HCT116 (cell line): Measurements from ENCODE around the gene FZR1. TPM values are rescaled to one million over a fixed set of nuclear protein-coding genes. Genes with fewer than 3 reads are reported as not detected.

Experiments
- ATAC-seq: fragments of 200-7000 bp; cut with Tn5 transposase; 2 replicates; pipeline ENCODE4 v1.9.1; 2020; ENCODE audit warnings: mild to moderate bottlenecking, moderate library complexity
- BruUV-seq: library from RNA; stranded (reverse); fragments of 400-500 nt; replicated peaks from 2 replicates; lab custom pipeline; 2021; lab: Mats Ljungman, UMichigan
- CTCF ChIA-PET: fragments of 300-600 bp; sonication (Branson Sonifier 250); formaldehyde crosslinking; loops from one replicate; lab custom pipeline; 2021; ENCODE audit warnings: antibody characterized with exemption; lab: Charles Lee
- POLR2A ChIA-PET: fragments of 300-600, 350-600 bp; sonication (Branson Sonifier 250); formaldehyde crosslinking; loops from one replicate; lab custom pipeline; 2021; ENCODE audit warnings: antibody characterized with exemption; lab: Charles Lee
- RAD21 ChIA-PET, 2 experiments: fragments of 300-600 bp; sonication (Branson Sonifier 250); formaldehyde crosslinking; loops; one replicate each; lab custom pipeline; 2023; ENCODE audit warnings: low total read pairs in 2 of 2; ENCODE audit not compliant: uncharacterized antibody in 2 of 2, unreplicated experiment in 2 of 2, low non-redundant PET in 1 of 2; lab: Charles Lee
- DNase-seq: peaks from one replicate; pipeline ENCODE4 v3.0.0-alpha.2; 2010; ENCODE audit warnings: low read depth, low spot score
- H2AFZ ChIP-seq: fragments of 200-600 bp; shearing (Covaris generic), sonication (generic); 2 replicates; pipeline ENCODE4 v1.6.1; 2017; ENCODE audit warnings: low read depth, mixed run types, mixed read lengths, antibody characterized with exemption, low read length; ENCODE audit not compliant: poor library complexity, severe bottlenecking
- H3K27ac ChIP-seq: 2 replicates; pipeline ENCODE4 v1.5.1; 2012; ENCODE audit warnings: low read depth, low read length
- H3K27me3 ChIP-seq: fragments of 200-600 bp; sonication (generic); 2 replicates; pipeline ENCODE4 v1.6.1; 2016; ENCODE audit warnings: mixed run types, low read length, mixed read lengths; ENCODE audit not compliant: insufficient read depth
- H3K36me3 ChIP-seq, 2 experiments: fragments of 200-500 bp in 1 of 2; fragments of 200-600 bp in 1 of 2; sonication (Bioruptor generic) in 1 of 2; sonication (generic) in 1 of 2; 2 replicates each; pipeline versions ENCODE4 v1.5.1 to v1.6.1; 2014 to 2016; ENCODE audit warnings: low read length in 2 of 2, inconsistent platforms in 1 of 2, mixed read lengths in 1 of 2, mixed run types in 1 of 2; ENCODE audit not compliant: insufficient read depth in 2 of 2, control insufficient read depth in 1 of 2
- H3K4me1 ChIP-seq, 2 experiments: fragments of 200-600 bp in 1 of 2; sonication (generic) in 1 of 2; 2 replicates each; pipeline versions ENCODE4 v1.5.1 to v1.6.1; 2012 to 2017; ENCODE audit warnings: low read length in 2 of 2, inconsistent platforms in 1 of 2, mild to moderate bottlenecking in 1 of 2, mixed read lengths in 1 of 2, mixed run types in 1 of 2, moderate library complexity in 1 of 2; ENCODE audit not compliant: insufficient read depth in 2 of 2, control insufficient read depth in 1 of 2
- H3K4me2 ChIP-seq: fragments of 200-600 bp; sonication (generic); 2 replicates; pipeline ENCODE4 v1.6.1; 2017; ENCODE audit warnings: mixed run types, low read length, mixed read lengths
- H3K4me3 ChIP-seq, 2 experiments: fragments of 200-600 bp in 1 of 2; sonication (generic) in 1 of 2; replicated peaks in 1 of 2; 2 replicates each; pipeline ENCODE4 v1.5.1; 2011 to 2016; ENCODE audit warnings: low read length in 2 of 2, control low read depth in 1 of 2, low read depth in 1 of 2, mild to moderate bottlenecking in 1 of 2, mixed read lengths in 1 of 2, mixed run types in 1 of 2
- H3K79me2 ChIP-seq: fragments of 200-600 bp; sonication (generic); 2 replicates; pipeline ENCODE4 v1.6.1; 2017; ENCODE audit warnings: mild to moderate bottlenecking, mixed run types, low read length, moderate library complexity, mixed read lengths; ENCODE audit not compliant: insufficient read depth
- H3K9ac ChIP-seq: fragments of 200-600 bp; sonication (generic); 2 replicates; pipeline ENCODE4 v1.6.1; 2016; ENCODE audit warnings: low read length, mixed read lengths
- H3K9me2 ChIP-seq: fragments of 200-600 bp; sonication (generic), shearing (Covaris generic); 2 replicates; pipeline ENCODE4 v1.6.1; 2017; ENCODE audit warnings: mixed run types, mild to moderate bottlenecking, moderate library complexity; ENCODE audit not compliant: insufficient read depth
- H3K9me3 ChIP-seq, 2 experiments: fragments of 200-500 bp in 1 of 2; fragments of 200-600 bp in 1 of 2; sonication (Bioruptor generic) in 1 of 2; sonication (generic) in 1 of 2; 2 replicates each; pipeline ENCODE4 v1.6.1; 2014 to 2017; ENCODE audit warnings: low read length in 2 of 2, mixed read lengths in 2 of 2, inconsistent platforms in 1 of 2, low read depth in 1 of 2, mild to moderate bottlenecking in 1 of 2, mixed run types in 1 of 2, moderate library complexity in 1 of 2; ENCODE audit not compliant: control insufficient read depth in 1 of 2, insufficient read depth in 1 of 2
- H4K20me1 ChIP-seq: fragments of 200-600 bp; sonication (generic), shearing (Covaris generic); 2 replicates; pipeline ENCODE4 v1.6.1; 2017; ENCODE audit warnings: mixed run types, mild to moderate bottlenecking, moderate library complexity; ENCODE audit not compliant: insufficient read depth
- ATF3 ChIP-seq: IDR thresholded peaks from 2 replicates; pipeline ENCODE4 v1.6.1; 2012
- CBX3 ChIP-seq: IDR thresholded peaks from 2 replicates; pipeline ENCODE4 v1.6.1; 2012; ENCODE audit warnings: low read depth
- CEBPB ChIP-seq: IDR thresholded peaks from 2 replicates; pipeline ENCODE4 v1.6.1; 2012; ENCODE audit warnings: low read depth
- EGR1 ChIP-seq: IDR thresholded peaks from 2 replicates; pipeline ENCODE4 v1.6.1; 2012; ENCODE audit warnings: low read depth
- ELF1 ChIP-seq: IDR thresholded peaks from 2 replicates; pipeline ENCODE4 v1.6.1; 2012; ENCODE audit warnings: low read depth, borderline replicate concordance
- EZH2 ChIP-seq: fragments of 200-600 bp; sonication (generic); IDR thresholded peaks from 2 replicates; pipeline ENCODE4 v1.6.1; 2017; ENCODE audit warnings: antibody characterized with exemption, mixed run types
- EZH2phosphoT487 ChIP-seq: fragments of 200-600 bp; IDR thresholded peaks from 2 replicates; pipeline ENCODE4 v1.6.1; 2018; ENCODE audit warnings: antibody characterized with exemption, borderline replicate concordance
- FOSL1 ChIP-seq: IDR thresholded peaks from 2 replicates; pipeline ENCODE4 v1.6.1; 2012; ENCODE audit warnings: low read depth
- JUND ChIP-seq: IDR thresholded peaks from 2 replicates; pipeline ENCODE4 v1.6.1; 2012
- POLR2A ChIP-seq: IDR thresholded peaks from 2 replicates; pipeline ENCODE4 v1.7.0; 2011; ENCODE audit warnings: borderline replicate concordance; ENCODE audit not compliant: insufficient read depth, insufficient read length; ENCODE audit errors: extremely low read depth
- POLR2AphosphoS5 ChIP-seq: IDR thresholded peaks from 2 replicates; pipeline ENCODE4 v1.6.1; 2011; ENCODE audit warnings: mild to moderate bottlenecking, low read depth, low read length, moderate library complexity
- RAD21 ChIP-seq: IDR thresholded peaks from 2 replicates; pipeline ENCODE4 v1.6.1; 2012; ENCODE audit warnings: low read depth, mild to moderate bottlenecking
- REST ChIP-seq: IDR thresholded peaks from 2 replicates; pipeline ENCODE4 v1.6.1; 2012; ENCODE audit warnings: low read depth
- SIN3A ChIP-seq: IDR thresholded peaks from 2 replicates; pipeline ENCODE4 v1.6.1; 2012; ENCODE audit warnings: low read depth
- SP1 ChIP-seq: IDR thresholded peaks from 2 replicates; pipeline ENCODE4 v1.6.1; 2012; ENCODE audit warnings: low read depth
- SRF ChIP-seq: IDR thresholded peaks from 2 replicates; pipeline ENCODE4 v1.6.1; 2012; ENCODE audit warnings: low read depth
- TCF7L2 ChIP-seq: IDR thresholded peaks from 2 replicates; pipeline ENCODE4 v1.7.0; 2011; ENCODE audit warnings: borderline replicate concordance, inconsistent platforms; ENCODE audit not compliant: insufficient read depth, insufficient read length; ENCODE audit errors: extremely low read depth
- YY1 ChIP-seq: IDR thresholded peaks from 2 replicates; pipeline ENCODE4 v1.6.1; 2011; ENCODE audit warnings: low read length, low read depth, moderate library complexity, mild to moderate bottlenecking; ENCODE audit not compliant: insufficient replicate concordance; ENCODE audit errors: extremely low read depth
- ZNF274 ChIP-seq: fragments of 200-500 bp; sonication (Bioruptor generic); IDR thresholded peaks from 2 replicates; pipeline ENCODE4 v1.6.1; 2014; ENCODE audit warnings: mild to moderate bottlenecking, low read depth, low read length, inconsistent platforms
- intact Hi-C: fragments of 100-400 bp; cut with micrococcal nuclease; formaldehyde crosslinking; loops from 2 replicates; pipeline ENCODE4 v1.10.0; 2022
- total RNA-seq: library from RNA; stranded (reverse); gene quantifications from one replicate; pipeline ENCODE4 v1.2.1, GENCODE V29; 2021; ENCODE audit not compliant: unreplicated experiment
- TF ChIP-seq, protein P1 (sequence below): IDR thresholded peaks from 2 replicates; pipeline ENCODE4 v1.6.1; 2012
- TF ChIP-seq, protein P2 (sequence below): IDR thresholded peaks from 2 replicates; pipeline ENCODE4 v1.6.1; 2011; ENCODE audit warnings: mild to moderate bottlenecking, low read length, moderate library complexity; ENCODE audit not compliant: insufficient replicate concordance; ENCODE audit errors: extremely low read depth

Gene FZR1
- total RNA-seq, 1 experiment from 2014 or later: 60.3 TPM

GRCh38 chr19:3500429-3501101 is 5.5 kb upstream of the FZR1 start, which contains the start of gene DOHH:
Gene DOHH, minus strand, starts transcription at chr19:3500674. Its CDS starts 3,860 bp downstream, at chr19:3496814.
- Histone ChIP-seq H3K9ac (peak within 1 kb of the TSS; percentile 86), H3K9me2 (no peaks in the 10 kb centered on the region), H3K4me1 (peaks cover 15 to 24% of the 10 kb centered on the region in 2 experiments; a peak in 3 of 4 replicates), H3K79me2 (peaks cover 38% of the 10 kb centered on the region), H3K9me3 (no peaks in the 10 kb centered on the region), H2AFZ (no peak within 1 kb of the TSS), H3K27ac (peak within 1 kb of the TSS; percentile 78), H3K36me3 (peaks cover 2 to 11% of the 10 kb centered on the region in 2 experiments; a peak in 2 of 4 replicates), H3K4me3 (peak within 1 kb of the TSS; percentile 81 to 98), H3K27me3 (no peaks in the 10 kb centered on the region), H3K4me2 (peak within 1 kb of the TSS; percentile 80), H4K20me1 (no peaks in the 10 kb centered on the region)
- CTCF ChIA-PET: interaction anchor here (1.0 to 2.3 kb wide), 2 partner anchors 16 to 224 kb away, joined by 6 to 17 read pairs; no protein-coding TSS in a partner anchor
- ATAC-seq (peak; percentile 87), DNase-seq (peak; percentile 98)
- no TSS peak for BruUV-seq
- POLR2A ChIA-PET: interaction anchor here (0.7 to 1.3 kb wide), 7 partner anchors 10 to 172 kb away, joined by 3 to 5 read pairs (median 3); no protein-coding TSS in a partner anchor
- intact Hi-C loops: no loop called here
- RAD21 ChIA-PET: no interaction called here
- no peak for TF ChIP-seq ELF1
- peak; percentile 95 for TF ChIP-seq SP1
- TF ChIP-seq TCF7L2: peak; percentile 68
- TF ChIP-seq EZH2phosphoT487: no peak
- TF ChIP-seq, protein P1, sequence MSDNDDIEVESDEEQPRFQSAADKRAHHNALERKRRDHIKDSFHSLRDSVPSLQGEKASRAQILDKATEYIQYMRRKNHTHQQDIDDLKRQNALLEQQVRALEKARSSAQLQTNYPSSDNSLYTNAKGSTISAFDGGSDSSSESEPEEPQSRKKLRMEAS: peak; percentile 97
- no peak; the same call in none of the 2 replicates for TF ChIP-seq JUND
- peak; percentile 35; the same call in 1 of the 2 replicates for TF ChIP-seq SIN3A
- no peak for TF ChIP-seq ZNF274
- TF ChIP-seq POLR2AphosphoS5: peak; percentile 75
- TF ChIP-seq, protein P2, sequence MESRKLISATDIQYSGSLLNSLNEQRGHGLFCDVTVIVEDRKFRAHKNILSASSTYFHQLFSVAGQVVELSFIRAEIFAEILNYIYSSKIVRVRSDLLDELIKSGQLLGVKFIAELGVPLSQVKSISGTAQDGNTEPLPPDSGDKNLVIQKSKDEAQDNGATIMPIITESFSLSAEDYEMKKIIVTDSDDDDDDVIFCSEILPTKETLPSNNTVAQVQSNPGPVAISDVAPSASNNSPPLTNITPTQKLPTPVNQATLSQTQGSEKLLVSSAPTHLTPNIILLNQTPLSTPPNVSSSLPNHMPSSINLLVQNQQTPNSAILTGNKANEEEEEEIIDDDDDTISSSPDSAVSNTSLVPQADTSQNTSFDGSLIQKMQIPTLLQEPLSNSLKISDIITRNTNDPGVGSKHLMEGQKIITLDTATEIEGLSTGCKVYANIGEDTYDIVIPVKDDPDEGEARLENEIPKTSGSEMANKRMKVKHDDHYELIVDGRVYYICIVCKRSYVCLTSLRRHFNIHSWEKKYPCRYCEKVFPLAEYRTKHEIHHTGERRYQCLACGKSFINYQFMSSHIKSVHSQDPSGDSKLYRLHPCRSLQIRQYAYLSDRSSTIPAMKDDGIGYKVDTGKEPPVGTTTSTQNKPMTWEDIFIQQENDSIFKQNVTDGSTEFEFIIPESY: no peak
- TF ChIP-seq FOSL1: no peak
- no peak for TF ChIP-seq EZH2
- peak; percentile 78 for TF ChIP-seq POLR2A
- TF ChIP-seq SRF: no peak
- TF ChIP-seq YY1: peak; percentile 98
- no peak for TF ChIP-seq RAD21
- TF ChIP-seq ATF3: no peak
- TF ChIP-seq CEBPB: no peak
- no peak for TF ChIP-seq EGR1
- no peak for TF ChIP-seq REST
- no peak for TF ChIP-seq CBX3
